Measurements from ENCODE around the gene UBE2S. TPM values are rescaled to one million over a fixed set of nuclear protein-coding genes. Genes with fewer than 3 reads are reported as not detected.

The UBE2S gene
- polyA plus RNA-seq, 3 donors = 16.1 to 40.9 (median 21.9) TPM

- H3K4me3 ChIP-seq (replicated peaks in 1 of 3; ENCODE audit: low read depth in 2 of 3, low read length in 3 of 3) = no peak overlapping the region
- peaks cover 55% of the 10 kb centered on the region for H3K79me2 ChIP-seq (ENCODE audit: insufficient read depth, low read length)
- intact Hi-C loops (cut with micrococcal nuclease) = loop anchor here in 1 of 2 donors (10.0 kb wide), 1 partner anchor 204 kb away; the partner anchor contains the start of genes ZNF524 and ZNF865
- DNase-seq = no peak
- H3K36me3 ChIP-seq (replicated peaks in 1 of 2; ENCODE audit: control insufficient read depth in 1 of 2, insufficient read depth in 2 of 2, low read length in 2 of 2) = peaks cover 31 to 44% of the 10 kb centered on the region in 2 donors
- peak overlapping the region in 1 of 2 donors; percentile 90 for H3K27ac ChIP-seq (ENCODE audit: low read depth in 1 of 2, low read length in 2 of 2)
- H4K20me1 ChIP-seq (ENCODE audit: insufficient read depth, low read length) = peaks cover 20% of the 10 kb centered on the region
- Mint-ChIP-seq H3K4me3 (no peak overlapping the region), H3K36me3 (peaks cover 35 to 51% of the 10 kb centered on the region in 2 donors), H3K27me3 (ENCODE audit: low read depth in 3 of 3) (peaks cover 0 to 2% (median 0%) of the 10 kb centered on the region in 3 donors), H3K9me3 (peaks cover 0 to 2% (median 0%) of the 10 kb centered on the region in 7 donors), H3K27ac (peak overlapping the region in 4 of 7 donors; percentile 24 to 77 (median 58)), H3K4me1 (peaks cover 50% of the 10 kb centered on the region)
- peaks cover 29 to 45% of the 10 kb centered on the region in 2 donors for H3K4me1 ChIP-seq (ENCODE audit: control insufficient read depth in 1 of 2, insufficient read depth in 2 of 2, low read length in 2 of 2)
- TF ChIP-seq CTCF (IDR thresholded peaks at IDR 0.05) = no peak
- no peak overlapping the region for H3K9ac ChIP-seq (ENCODE audit: insufficient read depth, low read length, poor library complexity, severe bottlenecking)
- no peaks in the 10 kb centered on the region for H3K27me3 ChIP-seq (ENCODE audit: control insufficient read depth in 2 of 2, insufficient read depth in 2 of 2, low read length in 2 of 2)
- 95% methylated on average over 7 of the region's 14 CpGs for WGBS (ENCODE audit: insufficient coverage)
- H2AFZ ChIP-seq (ENCODE audit: insufficient read depth, low read depth, low read length, poor library complexity, severe bottlenecking) = no peak overlapping the region
- no peak overlapping the region for H3K4me2 ChIP-seq (replicated peaks; ENCODE audit: extremely low read depth, low read length, poor library complexity, severe bottlenecking)
- H3K9me3 ChIP-seq (replicated peaks in 1 of 2; ENCODE audit: control insufficient read depth in 1 of 2, insufficient read depth in 1 of 2, low read length in 2 of 2) = no peaks in the 10 kb centered on the region
These were observed 7.1 kb downstream of the UBE2S start for GRCh38 chr19:55400281-55401087.

GRCh38 chr19:55398200-55398925, 9.2 kb downstream of the UBE2S start:
- peak overlapping the region; percentile 53 for H2AFZ ChIP-seq (ENCODE audit: insufficient read depth, low read depth, low read length, poor library complexity, severe bottlenecking)
- peak overlapping the region; percentile 49 for H3K9ac ChIP-seq (ENCODE audit: insufficient read depth, low read length, poor library complexity, severe bottlenecking)
- H3K36me3 ChIP-seq (replicated peaks in 1 of 2; ENCODE audit: control insufficient read depth in 1 of 2, insufficient read depth in 2 of 2, low read length in 2 of 2) = peaks cover 26 to 29% of the 10 kb centered on the region in 2 donors
- H3K36me3 Mint-ChIP-seq = peaks cover 26 to 33% of the 10 kb centered on the region in 2 donors
- peak overlapping the region; percentile 80 to 86 for H3K4me3 Mint-ChIP-seq
- no peaks in the 10 kb centered on the region for H3K27me3 ChIP-seq (ENCODE audit: control insufficient read depth in 2 of 2, insufficient read depth in 2 of 2, low read length in 2 of 2)
- H3K27ac Mint-ChIP-seq = peak overlapping the region; percentile 86 to 96 (median 92)
- peak overlapping the region; percentile 64 to 90 for H3K27ac ChIP-seq (ENCODE audit: low read depth in 1 of 2, low read length in 2 of 2)
- H4K20me1 ChIP-seq (ENCODE audit: insufficient read depth, low read length) = peaks cover 15% of the 10 kb centered on the region
- H3K4me1 ChIP-seq (ENCODE audit: control insufficient read depth in 1 of 2, insufficient read depth in 2 of 2, low read length in 2 of 2) = peaks cover 27 to 40% of the 10 kb centered on the region in 2 donors
- peaks cover 0 to 2% (median 0%) of the 10 kb centered on the region in 7 donors for H3K9me3 Mint-ChIP-seq
- H3K4me3 ChIP-seq (replicated peaks in 1 of 3; ENCODE audit: low read depth in 2 of 3, low read length in 3 of 3) = peak overlapping the region; percentile 27 to 77 (median 53)
- intact Hi-C loops (cut with micrococcal nuclease) = no loop called here
- H3K4me2 ChIP-seq (replicated peaks; ENCODE audit: extremely low read depth, low read length, poor library complexity, severe bottlenecking) = peak overlapping the region; percentile 79
- peak; percentile 33 to 76 (median 54) for DNase-seq
- peaks cover 34% of the 10 kb centered on the region for H3K79me2 ChIP-seq (ENCODE audit: insufficient read depth, low read length)
- H3K4me1 Mint-ChIP-seq = peaks cover 47% of the 10 kb centered on the region
- TF ChIP-seq CTCF (IDR thresholded peaks at IDR 0.05) = no peak
- WGBS (ENCODE audit: insufficient coverage) = 21% methylated on average over 8 of the region's 12 CpGs
- no peaks in the 10 kb centered on the region for H3K9me3 ChIP-seq (replicated peaks in 1 of 2; ENCODE audit: control insufficient read depth in 1 of 2, insufficient read depth in 1 of 2, low read length in 2 of 2)
- H3K27me3 Mint-ChIP-seq (ENCODE audit: low read depth in 3 of 3) = peaks cover 0 to 2% (median 0%) of the 10 kb centered on the region in 3 donors

Measured in CD14-positive monocyte (primary cell).